GM23248 (cell line): ENCODE data around the gene CNGA4.

Experiments
- EZH2 ChIP-seq: fragments of 200-600 bp; sonication (generic); IDR thresholded peaks from 2 replicates; pipeline ENCODE4 v1.6.1; 2018; ENCODE audit warnings: antibody characterized with exemption, mild to moderate bottlenecking; ENCODE audit not compliant: insufficient read depth, poor library complexity, severe bottlenecking
- EZH2phosphoT487 ChIP-seq: fragments of 200-600 bp; sonication (generic); IDR thresholded peaks from 2 replicates; pipeline ENCODE4 v1.6.1; 2018; ENCODE audit warnings: antibody characterized with exemption, moderate library complexity, mild to moderate bottlenecking, low read depth; ENCODE audit not compliant: insufficient read depth

DNA sequence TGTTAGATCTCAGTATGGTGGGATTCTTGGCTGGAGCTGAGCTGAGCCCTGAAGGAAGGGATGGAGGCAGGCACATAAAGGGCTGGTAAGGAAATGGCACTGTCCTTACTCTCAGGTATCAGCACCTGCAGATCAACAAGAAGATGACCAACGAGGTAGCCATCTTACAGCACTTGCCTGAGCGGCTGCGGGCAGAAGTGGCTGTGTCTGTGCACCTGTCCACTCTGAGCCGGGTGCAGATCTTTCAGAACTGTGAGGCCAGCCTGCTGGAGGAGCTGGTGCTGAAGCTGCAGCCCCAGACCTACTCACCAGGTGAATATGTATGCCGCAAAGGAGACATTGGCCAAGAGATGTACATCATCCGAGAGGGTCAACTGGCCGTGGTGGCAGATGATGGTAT is 2.4 kb downstream of the CNGA4 start:
- TF ChIP-seq EZH2 (no peak), EZH2phosphoT487 (no peak)
